Measurements from ENCODE around the gene ARL6IP6. TPM values are rescaled to one million over a fixed set of nuclear protein-coding genes. Genes with fewer than 3 reads are reported as not detected.
"Not testable (repeated sequence)": the region's sequence is repeated elsewhere in the genome, so short reads cannot be mapped to it uniquely, and the experiment has no call there.

ARL6IP6 gene
- polyA plus RNA-seq, 4 donors, result 52.7 to 76.0 (median 57.4) TPM

DNA sequence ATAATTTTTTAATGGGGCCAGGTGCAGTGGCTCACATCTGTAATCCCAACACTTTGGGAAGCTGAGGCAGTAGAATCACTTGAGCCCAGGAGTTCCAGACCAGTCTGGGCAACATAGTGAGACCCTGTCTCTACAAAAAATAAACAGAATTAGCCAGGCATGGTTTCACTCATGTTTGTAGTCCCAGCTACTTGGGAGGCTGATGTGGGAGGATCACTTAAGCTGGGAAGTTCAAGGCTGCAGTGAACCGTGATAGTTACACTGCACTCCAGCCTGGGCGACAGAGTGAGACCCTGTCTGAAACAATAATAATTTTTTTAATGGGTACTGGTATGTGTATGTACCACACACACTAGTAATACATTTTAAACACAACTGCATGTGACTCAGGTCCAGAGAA, 2.4 kb downstream of the ARL6IP6 start:
- DNase-seq (ENCODE audit: low read depth in 4 of 4, low spot score in 3 of 4), result no peak

DNA sequence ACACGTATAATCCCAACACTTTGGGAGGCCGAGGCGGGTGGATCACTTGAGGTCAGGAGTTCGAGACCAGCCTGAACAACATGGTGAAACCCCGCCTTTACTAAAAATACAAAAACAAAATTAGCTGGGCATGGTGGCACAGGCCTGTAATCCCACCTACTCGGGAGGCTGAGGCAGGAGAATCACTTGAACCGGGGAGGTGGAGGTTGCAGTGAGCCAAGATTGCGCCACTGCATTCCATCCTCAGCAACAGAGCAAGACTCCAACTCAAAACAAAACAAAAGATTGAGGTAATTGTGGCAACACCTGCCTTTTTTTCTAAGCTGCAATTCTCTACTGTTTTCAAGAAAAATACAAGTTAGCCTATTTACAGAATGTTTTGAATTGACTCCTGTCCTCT, 4.2 kb downstream of the ARL6IP6 start:
- DNase-seq (ENCODE audit: low read depth in 4 of 4, low spot score in 3 of 4), result not testable (repeated sequence)

GRCh38 chr2:152723918-152724317, 5.5 kb downstream of the ARL6IP6 start:
- no peak for DNase-seq (ENCODE audit: low read depth in 4 of 4, low spot score in 3 of 4)

GRCh38 chr2:152729844-152730243, 11.4 kb downstream of the ARL6IP6 start:
- DNase-seq (ENCODE audit: low read depth in 4 of 4, low spot score in 3 of 4), result no peak

DNA sequence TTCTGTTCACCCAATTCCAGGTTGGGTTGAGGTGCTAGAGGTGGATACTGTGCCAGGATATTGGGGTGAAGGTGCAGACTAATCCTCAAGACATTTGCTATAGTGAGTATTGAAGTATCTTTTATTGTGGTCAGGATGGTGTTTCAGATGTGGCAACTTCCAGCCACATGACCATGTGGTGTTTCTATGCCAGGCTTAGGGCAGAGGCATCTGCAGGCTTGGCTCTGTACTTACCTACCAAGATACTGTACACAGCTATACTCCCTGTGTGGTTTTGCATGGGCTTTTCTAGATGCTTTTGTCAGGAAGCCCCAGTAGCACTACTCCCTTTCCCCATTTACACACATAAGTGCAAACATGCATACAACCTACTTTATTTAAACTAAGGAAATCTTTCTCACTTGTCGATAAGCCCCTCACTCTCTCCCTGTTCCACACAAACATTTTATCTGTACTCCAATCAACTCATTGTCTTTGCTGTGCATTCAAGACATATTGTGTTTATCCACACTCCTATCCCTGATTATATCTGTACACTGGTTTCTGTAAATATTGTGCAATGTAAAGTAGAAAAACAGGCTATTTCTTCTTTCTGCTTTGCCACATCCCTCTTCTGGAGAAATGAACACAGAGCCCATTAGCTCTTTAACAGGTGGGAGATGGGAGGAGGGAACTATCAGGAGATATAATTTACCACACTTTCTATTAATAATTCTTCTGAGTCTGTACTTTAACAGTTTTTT, 12.3 kb downstream of the ARL6IP6 start:
- no peak for DNase-seq (ENCODE audit: low read depth in 4 of 4, low spot score in 3 of 4)

- not testable (repeated sequence) for DNase-seq (ENCODE audit: low read depth in 4 of 4, low spot score in 3 of 4)
Observed at GRCh38 chr2:152737509-152737908, 19.1 kb downstream of the ARL6IP6 start.

GRCh38 chr2:152738438-152738837, 20.0 kb downstream of the ARL6IP6 start:
- no peak for DNase-seq (ENCODE audit: low read depth in 4 of 4, low spot score in 3 of 4)

DNA sequence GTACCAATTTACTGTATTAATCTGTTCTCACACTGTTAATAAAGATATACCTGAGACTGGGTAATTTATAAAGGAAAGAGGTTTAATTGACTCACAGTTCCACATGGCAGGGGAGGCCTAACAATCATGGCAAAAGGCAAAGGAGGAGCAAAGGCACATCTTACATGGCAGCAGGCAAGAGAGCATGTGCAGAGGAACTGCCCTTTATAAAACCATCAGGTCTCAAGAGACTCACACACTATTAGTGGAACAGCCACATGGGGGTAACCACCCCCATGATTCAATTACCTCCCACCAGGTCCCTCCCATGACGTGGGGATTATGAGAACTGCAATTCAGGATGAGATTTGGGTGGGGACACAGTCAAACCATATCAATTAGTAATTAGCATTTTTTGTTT, 21.3 kb downstream of the ARL6IP6 start:
- DNase-seq (ENCODE audit: low read depth in 4 of 4, low spot score in 3 of 4), result not testable (repeated sequence)

DNA sequence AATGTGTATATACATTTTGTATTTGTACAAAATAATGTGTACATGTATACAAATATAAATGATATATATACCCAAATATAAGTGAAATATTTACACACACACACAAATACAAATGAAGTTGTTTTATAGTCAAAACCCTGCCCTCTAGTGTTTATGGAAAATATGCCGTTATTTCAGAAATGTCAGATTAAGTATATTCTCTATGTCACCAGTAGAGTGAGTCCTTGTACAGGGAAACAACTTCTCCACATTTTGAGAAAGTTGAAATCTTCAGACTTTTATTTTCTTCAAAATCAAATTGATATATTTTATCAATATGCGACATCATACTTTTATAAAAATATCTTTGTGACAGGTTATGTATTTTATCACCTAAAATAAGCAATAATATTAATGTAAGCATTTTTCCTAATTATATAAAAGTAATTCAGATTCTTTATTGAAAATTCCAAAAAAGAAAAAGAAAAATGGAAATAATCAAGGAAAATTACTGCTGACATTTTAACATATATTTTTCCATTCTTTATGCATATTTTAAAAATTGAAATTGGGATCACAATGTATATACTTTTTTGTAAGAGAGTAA, 22.4 kb downstream of the ARL6IP6 start:
- no peak for DNase-seq (ENCODE audit: low read depth in 4 of 4, low spot score in 3 of 4)

DNA sequence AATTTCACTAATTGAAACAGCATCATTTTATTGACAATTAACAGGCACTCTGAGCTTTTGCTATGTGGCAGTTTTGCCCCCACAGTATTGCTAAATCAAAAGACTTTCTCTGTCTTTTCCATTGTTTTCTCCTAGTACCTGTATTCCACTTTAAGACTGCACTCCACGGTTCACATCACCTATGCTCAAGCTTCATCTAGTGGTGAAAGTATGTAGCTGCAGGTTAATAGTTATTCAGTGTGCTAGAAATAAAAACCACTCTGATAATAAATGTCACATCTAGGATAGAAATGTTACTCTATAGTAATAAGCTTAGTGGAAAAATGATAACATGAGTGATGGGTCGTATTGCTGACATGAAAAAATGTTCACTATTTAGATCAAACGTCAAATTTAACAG, 24.6 kb downstream of the ARL6IP6 start:
- no peak for DNase-seq (ENCODE audit: low read depth in 4 of 4, low spot score in 3 of 4)

DNA sequence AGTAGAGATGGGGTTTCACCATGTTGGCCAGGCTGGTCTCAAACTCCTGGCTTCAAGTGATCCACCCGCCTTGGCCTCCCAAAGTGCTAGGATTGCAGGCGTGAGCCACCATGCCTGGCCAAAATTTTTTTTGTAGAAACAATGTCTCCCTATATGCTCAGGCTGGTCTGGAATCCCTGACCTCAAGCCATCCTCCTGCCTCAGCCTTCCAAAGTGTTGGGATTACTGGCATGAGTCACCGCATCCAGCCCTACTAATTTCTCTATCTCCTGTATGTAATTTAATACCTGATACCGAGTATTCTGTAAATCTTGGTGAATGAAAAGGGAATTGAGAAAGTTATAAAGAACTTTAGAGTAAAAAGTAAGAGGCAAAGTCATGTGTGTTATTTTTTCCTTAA, 29.3 kb downstream of the ARL6IP6 start:
- DNase-seq (ENCODE audit: low read depth in 4 of 4, low spot score in 3 of 4), result not testable (repeated sequence)

DNA sequence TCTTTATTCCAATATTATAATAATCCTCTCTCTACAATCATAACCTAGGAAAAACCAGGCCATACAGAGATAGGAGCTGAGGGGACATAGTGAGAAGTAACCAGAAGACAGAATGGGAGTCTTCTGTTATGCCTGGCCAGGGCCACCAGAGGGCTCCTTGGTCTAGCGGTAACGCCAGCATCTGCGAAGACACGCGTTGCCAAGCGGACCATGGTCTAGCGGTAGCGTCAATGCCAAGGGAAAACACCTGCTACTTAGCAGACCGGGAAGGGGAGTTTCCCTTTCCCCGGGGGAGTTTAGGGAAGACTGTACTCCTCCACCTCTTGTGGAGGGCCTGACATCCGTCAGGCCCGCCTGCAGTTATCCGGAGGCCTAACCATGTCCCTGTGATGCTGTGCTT, 36.6 kb downstream of the ARL6IP6 start:
- no peak for DNase-seq (ENCODE audit: low read depth in 4 of 4, low spot score in 3 of 4)

DNA sequence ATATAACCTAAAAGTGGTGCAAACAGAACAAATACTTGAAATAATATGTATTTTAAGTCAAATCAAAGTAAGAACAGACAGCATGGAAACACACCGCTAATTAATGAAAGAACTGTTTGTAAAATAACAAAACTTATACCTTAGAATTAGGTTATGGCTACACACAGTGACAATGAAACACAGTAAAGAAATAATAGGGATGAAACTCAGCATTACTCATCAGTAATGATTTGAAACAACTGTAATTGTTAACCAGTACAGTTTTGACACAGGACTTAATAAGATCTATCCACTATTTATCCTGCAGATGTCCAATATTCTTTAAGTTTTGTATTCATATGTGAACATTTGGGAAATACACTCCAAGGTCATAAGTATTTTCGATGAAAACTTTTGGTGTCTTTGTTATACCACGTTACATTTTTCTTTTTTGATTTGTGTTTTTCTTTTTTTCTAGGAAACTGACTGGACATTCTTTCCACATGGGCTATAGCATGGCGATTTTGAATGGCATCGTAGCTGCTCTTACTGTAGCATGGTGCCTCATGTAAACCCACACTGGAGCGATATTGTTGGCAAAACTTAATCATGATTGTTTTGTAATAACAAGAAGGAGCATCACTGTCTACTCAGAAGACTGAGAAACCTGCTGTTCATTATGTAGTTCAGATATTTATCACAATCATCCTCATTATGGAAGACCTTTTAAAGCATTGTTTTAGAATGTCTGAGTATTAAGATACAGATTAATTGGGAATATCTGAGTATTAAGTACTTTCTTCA, 41.1 kb downstream of the ARL6IP6 start:
- DNase-seq (ENCODE audit: low read depth in 4 of 4, low spot score in 3 of 4), result no peak

- no peak for DNase-seq (ENCODE audit: low read depth in 4 of 4, low spot score in 3 of 4)
Observed at GRCh38 chr2:152761214-152761613, 42.8 kb downstream of the ARL6IP6 start.

GRCh38 chr2:152762202-152762601, 43.8 kb downstream of the ARL6IP6 start:
- no peak for DNase-seq (ENCODE audit: low read depth in 4 of 4, low spot score in 3 of 4)

DNA sequence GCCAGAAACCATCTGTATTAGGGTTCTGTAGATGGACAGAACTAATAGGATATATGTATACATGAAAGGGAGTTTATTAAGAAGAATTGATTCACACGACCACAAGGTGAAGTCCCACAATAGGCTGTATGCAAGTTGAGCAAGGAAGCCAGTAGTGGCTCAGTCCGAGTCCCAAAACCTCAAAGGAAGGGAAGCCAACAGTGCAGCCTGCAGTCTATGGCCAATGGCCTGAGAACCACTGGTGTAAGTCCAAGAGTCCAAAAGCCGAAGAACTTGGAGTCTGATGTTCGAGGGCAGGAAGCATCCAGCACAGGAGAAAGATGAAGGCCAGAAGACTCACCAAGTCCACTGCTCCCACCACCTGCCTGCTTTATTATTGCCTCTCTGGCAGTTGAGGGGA, 44.8 kb downstream of the ARL6IP6 start:
- not testable (repeated sequence) for DNase-seq (ENCODE audit: low read depth in 4 of 4, low spot score in 3 of 4)

DNA sequence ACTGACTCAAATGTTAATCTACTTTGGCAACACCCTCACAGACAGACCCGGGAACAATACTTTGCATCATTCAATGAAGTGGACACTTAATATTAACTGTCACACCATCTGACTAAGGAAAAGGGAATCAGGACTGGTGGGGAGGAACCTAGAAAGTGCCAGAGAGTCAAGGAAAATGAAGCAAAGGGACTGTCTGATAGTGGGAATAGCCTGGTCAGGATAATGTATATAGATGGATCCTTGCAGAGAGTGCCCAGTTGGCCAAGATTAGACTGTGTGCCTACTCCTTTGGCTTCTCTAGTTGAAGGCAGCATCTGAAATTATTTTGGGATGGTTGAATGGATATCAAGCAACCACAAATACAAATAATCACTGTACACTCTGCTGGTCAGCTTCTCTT, 45.2 kb downstream of the ARL6IP6 start:
- DNase-seq (ENCODE audit: low read depth in 4 of 4, low spot score in 3 of 4), result no peak

- no peak for DNase-seq (ENCODE audit: low read depth in 4 of 4, low spot score in 3 of 4)
Observed at GRCh38 chr2:152766928-152767327, 48.5 kb downstream of the ARL6IP6 start.

- no peak for DNase-seq (ENCODE audit: low read depth in 4 of 4, low spot score in 3 of 4)
Observed at GRCh38 chr2:152781175-152781574, 62.8 kb downstream of the ARL6IP6 start.

GRCh38 chr2:152782171-152782570, 63.8 kb downstream of the ARL6IP6 start:
- no peak for DNase-seq (ENCODE audit: low read depth in 4 of 4, low spot score in 3 of 4)

DNA sequence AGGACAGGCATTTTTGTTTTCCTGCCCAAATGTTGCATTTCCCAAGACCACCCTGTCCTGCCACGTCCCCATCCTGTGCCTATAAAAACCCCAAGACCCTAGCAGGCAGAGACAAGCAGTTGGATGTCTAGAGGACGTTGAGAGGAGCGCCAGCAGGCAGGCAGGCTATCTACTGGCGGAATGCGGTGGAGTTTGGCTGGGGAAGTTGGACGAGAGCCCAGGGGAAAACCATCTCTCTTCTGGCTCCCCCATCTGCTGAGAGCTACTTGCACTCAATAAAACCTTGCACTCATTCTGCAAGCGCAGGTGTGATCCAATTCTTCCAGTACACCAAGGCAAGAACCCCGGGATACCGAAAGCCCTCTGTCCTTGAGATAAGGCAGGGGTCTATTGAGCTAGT, 72.5 kb downstream of the ARL6IP6 start:
- DNase-seq (ENCODE audit: low read depth in 4 of 4, low spot score in 3 of 4), result no peak

GRCh38 chr2:152791979-152792378, 73.6 kb downstream of the ARL6IP6 start:
- peak in 1 of 4 donors; percentile 12 for DNase-seq (ENCODE audit: low read depth in 4 of 4, low spot score in 3 of 4)
